GM19240 (cell line): ENCODE measurements around the gene ROPN1B.
"Not testable (repeated sequence)": the region's sequence is repeated elsewhere in the genome, so short reads cannot be mapped to it uniquely, and the experiment has no call there.

Experiments used
- DNase-seq: peaks from one replicate; pipeline ENCODE4 v3.0.0; 2011; ENCODE audit warnings: low spot score; ENCODE audit not compliant: insufficient read length

Gene ROPN1B

GRCh38 chr3:125957674-125958510 lies 11.1 kb upstream of the ROPN1B start:
- DNase-seq: no peak

- DNase-seq: no peak
These were observed 10.3 kb upstream of the ROPN1B start for GRCh38 chr3:125958511-125959316.

GRCh38 chr3:125959317-125960065 lies 9.5 kb upstream of the ROPN1B start:
- DNase-seq: no peak

GRCh38 chr3:125960066-125960424 lies 8.9 kb upstream of the ROPN1B start:
- no peak for DNase-seq

DNA sequence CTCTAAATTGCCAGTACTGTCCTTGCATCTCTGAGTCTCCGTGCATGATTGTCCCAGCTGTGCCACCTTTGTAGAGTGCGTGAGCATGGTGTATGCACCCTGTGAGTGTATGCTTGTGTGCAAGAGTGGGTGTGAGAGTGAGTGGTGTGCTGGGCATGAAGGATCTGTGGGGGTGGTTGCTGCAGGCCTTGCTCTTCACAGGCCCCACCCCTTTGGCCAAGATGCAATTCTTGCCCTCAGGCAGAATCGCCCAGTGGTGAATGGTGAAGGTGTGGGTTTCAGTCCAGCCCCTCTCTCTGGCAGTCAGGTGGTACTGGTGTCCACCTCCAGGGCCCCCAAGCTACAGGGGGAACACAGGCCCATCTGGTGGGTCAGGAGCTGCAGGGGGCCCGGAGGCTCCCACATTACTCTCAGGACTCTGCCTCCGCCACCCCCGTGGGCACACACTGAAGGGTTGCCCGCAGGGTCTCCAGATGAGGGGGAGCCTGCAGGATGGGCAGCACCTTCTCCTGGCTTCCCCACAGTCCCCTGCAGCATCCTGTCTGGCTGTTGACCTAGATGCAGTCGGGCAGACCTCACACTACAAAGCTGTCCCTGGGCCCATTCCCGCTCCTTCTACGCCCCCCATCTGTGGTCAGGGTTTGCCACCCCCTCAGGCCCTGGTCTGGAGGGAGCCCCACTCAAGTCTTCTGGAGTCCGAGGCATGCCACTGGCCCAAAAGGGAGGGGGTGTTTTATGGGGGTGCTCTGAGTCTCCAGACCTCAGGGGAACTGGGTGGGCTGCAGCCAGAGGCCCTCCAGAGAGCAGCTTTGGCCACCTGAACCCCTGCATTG lies 8.3 kb upstream of the ROPN1B start:
- no peak for DNase-seq

- no peak for DNase-seq
These were observed 7.7 kb upstream of the ROPN1B start for GRCh38 chr3:125961289-125961589.

DNA sequence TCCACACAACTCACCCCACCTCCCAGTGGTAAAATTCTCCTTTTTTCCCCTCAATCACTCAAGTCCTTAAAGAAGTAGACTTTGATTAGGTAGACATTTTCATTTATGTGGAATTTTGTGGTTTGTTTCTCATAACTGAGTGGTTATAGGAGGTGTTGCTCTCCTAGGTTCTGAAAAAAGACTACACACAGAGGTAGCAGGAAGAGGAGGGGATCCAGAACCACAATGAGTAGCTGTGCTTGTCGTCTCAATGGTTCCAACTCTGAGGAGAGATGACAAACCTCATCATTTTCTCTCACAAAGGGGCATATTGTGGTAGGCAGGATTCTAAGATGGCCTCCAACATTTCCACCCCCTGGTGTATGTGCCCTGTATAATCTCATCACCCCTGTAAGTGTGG lies 5.1 kb upstream of the ROPN1B start:
- not testable (repeated sequence) for DNase-seq

GRCh38 chr3:125965505-125965904 lies 3.5 kb upstream of the ROPN1B start:
- no peak for DNase-seq

DNA sequence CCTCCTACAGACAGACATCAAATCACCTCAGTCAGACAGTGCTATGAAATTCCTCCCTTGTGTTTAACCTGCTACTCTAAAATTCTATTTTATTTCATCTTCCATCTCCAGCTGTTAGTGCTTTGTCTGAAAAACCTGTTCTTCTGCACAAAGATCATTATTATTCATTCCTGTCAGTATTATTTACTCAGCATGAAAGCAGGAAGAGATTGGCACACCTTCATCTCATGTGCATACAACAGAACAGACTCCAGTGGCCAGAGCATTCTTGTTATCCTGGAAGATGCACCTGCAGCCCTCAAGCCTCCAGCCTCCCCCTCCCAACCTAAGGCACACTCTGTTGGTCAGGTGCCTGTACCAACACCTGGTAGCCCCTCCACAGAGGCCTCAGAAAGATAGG lies 1.8 kb upstream of the ROPN1B start:
- DNase-seq: no peak

DNA sequence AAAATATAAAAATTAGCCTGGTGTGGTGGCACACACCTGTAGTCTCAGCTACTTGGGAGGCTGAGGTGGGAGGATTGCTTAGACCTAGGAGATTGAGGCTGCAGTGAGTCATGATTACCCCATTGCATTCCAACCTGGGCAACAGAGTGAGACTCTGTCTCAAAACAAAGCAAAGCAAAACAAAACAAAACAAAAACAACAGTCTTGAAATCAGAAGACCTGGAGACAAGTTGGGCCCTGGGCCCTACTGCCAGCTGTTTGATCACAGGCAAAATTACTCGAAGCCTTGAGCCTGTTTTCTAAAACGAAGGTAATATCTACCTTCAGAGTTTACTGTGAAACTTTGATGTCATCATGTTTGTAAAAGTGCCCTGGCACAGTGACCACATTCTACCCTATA lies 857 bp upstream of the ROPN1B start:
- DNase-seq: not testable (repeated sequence)

GRCh38 chr3:125971997-125972944 lies 3.3 kb downstream of the ROPN1B start:
- not testable (repeated sequence) for DNase-seq

- DNase-seq: not testable (repeated sequence)
These were observed 6.4 kb downstream of the ROPN1B start for GRCh38 chr3:125975245-125976002.

DNA sequence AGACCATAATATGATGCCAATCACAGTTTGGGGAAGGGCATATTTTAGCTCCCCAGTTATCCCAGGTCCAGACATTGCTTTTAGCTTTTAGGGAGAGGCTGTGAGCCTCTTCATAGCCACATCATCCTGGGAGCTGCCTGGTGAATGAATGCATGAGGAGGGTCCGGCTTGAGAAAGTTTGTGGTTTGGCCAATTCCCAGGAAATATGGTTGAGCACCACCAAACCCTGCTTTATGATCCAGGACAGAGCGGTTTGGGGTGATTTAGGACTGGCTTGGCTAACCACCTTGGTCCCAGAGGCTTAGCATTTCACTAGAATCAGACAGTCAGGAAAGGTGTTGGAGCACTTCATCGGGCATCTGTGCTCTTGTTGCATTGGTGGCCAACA lies 7.0 kb downstream of the ROPN1B start:
- DNase-seq: not testable (repeated sequence)

DNA sequence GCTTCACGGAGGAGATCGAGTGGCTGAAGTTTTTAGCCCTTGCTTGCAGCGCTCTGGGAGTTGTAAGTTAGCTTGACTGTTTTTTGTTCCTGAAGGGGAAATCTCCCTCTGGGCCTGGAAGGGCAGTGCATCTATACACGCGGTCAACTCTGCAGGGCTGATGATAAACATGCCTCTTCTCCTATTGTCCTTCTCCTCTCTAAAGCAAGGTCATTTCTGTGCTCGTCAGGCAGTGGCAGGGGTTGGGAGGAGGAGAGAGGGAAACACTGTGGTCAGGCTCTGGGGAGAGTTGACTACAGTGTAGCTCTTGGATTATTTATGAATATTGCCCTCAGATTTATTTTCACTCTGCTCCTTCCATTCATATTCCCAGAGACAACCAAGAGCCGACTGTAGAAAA lies 8.1 kb downstream of the ROPN1B start:
- DNase-seq: not testable (repeated sequence)

DNA sequence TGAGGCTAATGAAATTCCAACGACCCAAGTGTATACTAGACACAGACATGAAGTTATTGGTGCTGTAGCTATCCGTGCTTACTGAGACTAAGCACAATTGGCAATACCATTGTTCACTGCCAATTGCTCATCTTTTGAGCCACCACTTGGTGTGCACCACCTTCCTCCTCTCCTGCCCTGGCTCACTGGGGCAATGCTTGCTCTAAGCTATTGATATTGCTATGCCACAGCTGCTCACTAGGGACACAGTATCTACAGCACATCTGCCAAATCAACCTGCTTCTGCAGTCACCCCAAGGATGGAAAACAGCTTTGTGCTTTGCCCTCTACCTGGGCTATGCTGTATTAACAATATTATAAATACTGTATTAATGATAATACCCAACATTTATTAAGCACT lies 16.0 kb downstream of the ROPN1B start:
- not testable (repeated sequence) for DNase-seq

GRCh38 chr3:125990253-125990970 lies 21.4 kb downstream of the ROPN1B start:
- DNase-seq: peak; percentile 43

- not testable (repeated sequence) for DNase-seq
These were observed 27.8 kb downstream of the ROPN1B start for GRCh38 chr3:125996751-125997150.

DNA sequence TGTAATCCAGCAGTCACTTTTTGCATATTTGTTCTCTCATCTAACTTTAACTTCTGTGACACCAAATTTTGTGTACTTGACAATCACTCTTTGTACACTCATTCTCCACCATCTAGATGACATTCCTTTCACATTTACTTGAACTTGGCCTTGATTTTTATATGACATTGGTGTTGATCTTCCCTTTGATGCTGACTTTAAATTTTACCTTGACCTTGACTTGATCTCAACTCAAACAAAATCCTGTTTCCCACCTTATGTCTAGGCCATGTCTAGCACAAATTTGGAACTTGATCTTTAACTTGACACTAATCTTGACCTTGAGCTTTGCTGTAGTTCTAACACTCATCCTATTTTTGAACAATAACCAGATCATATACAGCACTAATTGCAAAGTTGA lies 33.2 kb downstream of the ROPN1B start:
- no peak for DNase-seq
